HCT116 (cell line): ENCODE data around the gene SLAMF7. TPM values are rescaled to one million over a fixed set of nuclear protein-coding genes. Genes with fewer than 3 reads are reported as not detected.

Experiments
- ATAC-seq: fragments of 200-7000 bp; cut with Tn5 transposase; 2 replicates; pipeline ENCODE4 v1.9.1; 2020; ENCODE audit warnings: mild to moderate bottlenecking, moderate library complexity
- BruUV-seq: library from RNA; stranded (reverse); fragments of 400-500 nt; replicated peaks from 2 replicates; lab custom pipeline; 2021; lab: Mats Ljungman, UMichigan
- CTCF ChIA-PET: fragments of 300-600 bp; sonication (Branson Sonifier 250); formaldehyde crosslinking; loops from one replicate; lab custom pipeline; 2021; ENCODE audit warnings: antibody characterized with exemption; lab: Charles Lee
- POLR2A ChIA-PET: fragments of 300-600, 350-600 bp; sonication (Branson Sonifier 250); formaldehyde crosslinking; loops from one replicate; lab custom pipeline; 2021; ENCODE audit warnings: antibody characterized with exemption; lab: Charles Lee
- RAD21 ChIA-PET, 2 experiments: fragments of 300-600 bp; sonication (Branson Sonifier 250); formaldehyde crosslinking; loops; one replicate each; lab custom pipeline; 2023; ENCODE audit warnings: low total read pairs in 2 of 2; ENCODE audit not compliant: uncharacterized antibody in 2 of 2, unreplicated experiment in 2 of 2, low non-redundant PET in 1 of 2; lab: Charles Lee
- DNase-seq: peaks from one replicate; pipeline ENCODE4 v3.0.0-alpha.2; 2010; ENCODE audit warnings: low read depth, low spot score
- H2AFZ ChIP-seq: fragments of 200-600 bp; shearing (Covaris generic), sonication (generic); 2 replicates; pipeline ENCODE4 v1.6.1; 2017; ENCODE audit warnings: low read depth, mixed run types, mixed read lengths, antibody characterized with exemption, low read length; ENCODE audit not compliant: poor library complexity, severe bottlenecking
- H3K27ac ChIP-seq: 2 replicates; pipeline ENCODE4 v1.5.1; 2012; ENCODE audit warnings: low read depth, low read length
- H3K27me3 ChIP-seq: fragments of 200-600 bp; sonication (generic); 2 replicates; pipeline ENCODE4 v1.6.1; 2016; ENCODE audit warnings: mixed run types, low read length, mixed read lengths; ENCODE audit not compliant: insufficient read depth
- H3K36me3 ChIP-seq, 2 experiments: fragments of 200-500 bp in 1 of 2; fragments of 200-600 bp in 1 of 2; sonication (Bioruptor generic) in 1 of 2; sonication (generic) in 1 of 2; 2 replicates each; pipeline versions ENCODE4 v1.5.1 to v1.6.1; 2014 to 2016; ENCODE audit warnings: low read length in 2 of 2, inconsistent platforms in 1 of 2, mixed read lengths in 1 of 2, mixed run types in 1 of 2; ENCODE audit not compliant: insufficient read depth in 2 of 2, control insufficient read depth in 1 of 2
- H3K4me1 ChIP-seq, 2 experiments: fragments of 200-600 bp in 1 of 2; sonication (generic) in 1 of 2; 2 replicates each; pipeline versions ENCODE4 v1.5.1 to v1.6.1; 2012 to 2017; ENCODE audit warnings: low read length in 2 of 2, inconsistent platforms in 1 of 2, mild to moderate bottlenecking in 1 of 2, mixed read lengths in 1 of 2, mixed run types in 1 of 2, moderate library complexity in 1 of 2; ENCODE audit not compliant: insufficient read depth in 2 of 2, control insufficient read depth in 1 of 2
- H3K4me2 ChIP-seq: fragments of 200-600 bp; sonication (generic); 2 replicates; pipeline ENCODE4 v1.6.1; 2017; ENCODE audit warnings: mixed run types, low read length, mixed read lengths
- H3K4me3 ChIP-seq, 2 experiments: fragments of 200-600 bp in 1 of 2; sonication (generic) in 1 of 2; replicated peaks in 1 of 2; 2 replicates each; pipeline ENCODE4 v1.5.1; 2011 to 2016; ENCODE audit warnings: low read length in 2 of 2, control low read depth in 1 of 2, low read depth in 1 of 2, mild to moderate bottlenecking in 1 of 2, mixed read lengths in 1 of 2, mixed run types in 1 of 2
- H3K79me2 ChIP-seq: fragments of 200-600 bp; sonication (generic); 2 replicates; pipeline ENCODE4 v1.6.1; 2017; ENCODE audit warnings: mild to moderate bottlenecking, mixed run types, low read length, moderate library complexity, mixed read lengths; ENCODE audit not compliant: insufficient read depth
- H3K9ac ChIP-seq: fragments of 200-600 bp; sonication (generic); 2 replicates; pipeline ENCODE4 v1.6.1; 2016; ENCODE audit warnings: low read length, mixed read lengths
- H3K9me2 ChIP-seq: fragments of 200-600 bp; sonication (generic), shearing (Covaris generic); 2 replicates; pipeline ENCODE4 v1.6.1; 2017; ENCODE audit warnings: mixed run types, mild to moderate bottlenecking, moderate library complexity; ENCODE audit not compliant: insufficient read depth
- H3K9me3 ChIP-seq, 2 experiments: fragments of 200-500 bp in 1 of 2; fragments of 200-600 bp in 1 of 2; sonication (Bioruptor generic) in 1 of 2; sonication (generic) in 1 of 2; 2 replicates each; pipeline ENCODE4 v1.6.1; 2014 to 2017; ENCODE audit warnings: low read length in 2 of 2, mixed read lengths in 2 of 2, inconsistent platforms in 1 of 2, low read depth in 1 of 2, mild to moderate bottlenecking in 1 of 2, mixed run types in 1 of 2, moderate library complexity in 1 of 2; ENCODE audit not compliant: control insufficient read depth in 1 of 2, insufficient read depth in 1 of 2
- H4K20me1 ChIP-seq: fragments of 200-600 bp; sonication (generic), shearing (Covaris generic); 2 replicates; pipeline ENCODE4 v1.6.1; 2017; ENCODE audit warnings: mixed run types, mild to moderate bottlenecking, moderate library complexity; ENCODE audit not compliant: insufficient read depth
- EGR1 ChIP-seq: IDR thresholded peaks from 2 replicates; pipeline ENCODE4 v1.6.1; 2012; ENCODE audit warnings: low read depth
- FOSL1 ChIP-seq: IDR thresholded peaks from 2 replicates; pipeline ENCODE4 v1.6.1; 2012; ENCODE audit warnings: low read depth
- POLR2AphosphoS5 ChIP-seq: IDR thresholded peaks from 2 replicates; pipeline ENCODE4 v1.6.1; 2011; ENCODE audit warnings: mild to moderate bottlenecking, low read depth, low read length, moderate library complexity
- REST ChIP-seq: IDR thresholded peaks from 2 replicates; pipeline ENCODE4 v1.6.1; 2012; ENCODE audit warnings: low read depth
- YY1 ChIP-seq: IDR thresholded peaks from 2 replicates; pipeline ENCODE4 v1.6.1; 2011; ENCODE audit warnings: low read length, low read depth, moderate library complexity, mild to moderate bottlenecking; ENCODE audit not compliant: insufficient replicate concordance; ENCODE audit errors: extremely low read depth
- ZBTB33 ChIP-seq: IDR thresholded peaks from 2 replicates; pipeline ENCODE4 v1.6.1; 2011; ENCODE audit warnings: mild to moderate bottlenecking, low read length, moderate library complexity; ENCODE audit not compliant: insufficient replicate concordance; ENCODE audit errors: extremely low read depth
- intact Hi-C: fragments of 100-400 bp; cut with micrococcal nuclease; formaldehyde crosslinking; loops from 2 replicates; pipeline ENCODE4 v1.10.0; 2022
- total RNA-seq: library from RNA; stranded (reverse); gene quantifications from one replicate; pipeline ENCODE4 v1.2.1, GENCODE V29; 2021; ENCODE audit not compliant: unreplicated experiment

SLAMF7 gene
- total RNA-seq, 1 experiment from 2014 or later: 0.34 TPM

- CTCF ChIA-PET: interaction anchor here (2.0 kb wide), 1 partner anchor 37 kb away, joined by 7 read pairs; no protein-coding TSS in a partner anchor
- no peaks in the 10 kb centered on the region for H4K20me1 ChIP-seq
These were observed 1.2 kb downstream of the SLAMF7 start for GRCh38 chr1:160740133-160740688.

More at GRCh38 chr1:160740133-160740688, 1.2 kb downstream of the SLAMF7 start:
- Histone ChIP-seq H3K4me2 (no peak overlapping the region), H3K4me1 (peaks cover 0 to 5% of the 10 kb centered on the region in 2 experiments; a peak in 1 of 4 replicates), H3K36me3 (no peaks in the 10 kb centered on the region), H3K79me2 (no peaks in the 10 kb centered on the region), H3K27ac (no peak overlapping the region), H3K9me3 (no peaks in the 10 kb centered on the region), H3K9ac (no peak overlapping the region), H2AFZ (no peak overlapping the region), H3K27me3 (no peaks in the 10 kb centered on the region), H3K4me3 (no peak overlapping the region), H3K9me2 (no peaks in the 10 kb centered on the region)
- no TSS peak for BruUV-seq
- intact Hi-C loops: no loop called here
- RAD21 ChIA-PET: no interaction called here
- TF ChIP-seq REST (no peak), ZBTB33 (no peak), POLR2AphosphoS5 (no peak), YY1 (no peak), EGR1 (no peak), FOSL1 (no peak)
- ATAC-seq (no peak), DNase-seq (no peak)
- POLR2A ChIA-PET: no interaction called here
